Calu3 (cell line): ENCODE data around the gene GPATCH4. TPM values are rescaled to one million over a fixed set of nuclear protein-coding genes. Genes with fewer than 3 reads are reported as not detected.

ENCODE experiments used
- Bru-seq: library from RNA; stranded (reverse); fragments of 400-500 nt; gene quantifications from one replicate; lab custom pipeline; 2021; lab: Mats Ljungman, UMichigan
- BruChase-seq, 2 experiments: library from RNA; stranded (reverse); fragments of 400-500 nt; gene quantifications; one replicate each; lab custom pipeline; 2021; lab: Mats Ljungman, UMichigan
- BruUV-seq: library from RNA; stranded (reverse); fragments of 400-500 nt; replicated peaks from 2 replicates; lab custom pipeline; 2021; lab: Mats Ljungman, UMichigan
- CTCF ChIA-PET: fragments of 300-600 bp; sonication (Branson Sonifier 250); formaldehyde crosslinking; loops from one replicate; lab custom pipeline; 2022; ENCODE audit warnings: antibody characterized with exemption; lab: Charles Lee
- DNase-seq: peaks from one replicate; pipeline ENCODE4 v3.0.0; 2022
- H3K27ac Mint-ChIP-seq: one replicate; pipeline ENCODE4 v1.8.0; 2022; ENCODE audit warnings: mixed read lengths; ENCODE audit not compliant: unreplicated experiment
- H3K27me3 Mint-ChIP-seq: one replicate; pipeline ENCODE4 v1.8.0; 2022; ENCODE audit warnings: mixed read lengths; ENCODE audit not compliant: unreplicated experiment
- H3K36me3 Mint-ChIP-seq: one replicate; pipeline ENCODE4 v1.8.0; 2022; ENCODE audit warnings: mild to moderate bottlenecking, moderate library complexity, mixed read lengths; ENCODE audit not compliant: insufficient read depth, unreplicated experiment
- H3K4me1 Mint-ChIP-seq: one replicate; pipeline ENCODE4 v1.8.0; 2022; ENCODE audit warnings: mild to moderate bottlenecking, low read depth, mixed read lengths; ENCODE audit not compliant: unreplicated experiment
- H3K4me3 Mint-ChIP-seq: one replicate; pipeline ENCODE4 v1.8.0; 2022; ENCODE audit warnings: mild to moderate bottlenecking, low read depth, moderate library complexity, mixed read lengths; ENCODE audit not compliant: unreplicated experiment
- H3K9me3 Mint-ChIP-seq: one replicate; pipeline ENCODE4 v1.8.0; 2022; ENCODE audit warnings: low read depth, mixed read lengths; ENCODE audit not compliant: unreplicated experiment
- CTCF ChIP-seq: fragments of 200-600 bp; IDR thresholded peaks from one replicate; pipeline ENCODE4 v1.8.0; 2022; ENCODE audit warnings: antibody characterized with exemption; ENCODE audit not compliant: unreplicated experiment
- intact Hi-C: fragments of 100-400 bp; cut with micrococcal nuclease; formaldehyde crosslinking; loops from one replicate; pipeline ENCODE4 v1.10.0; 2022; ENCODE audit not compliant: unreplicated experiment
- long read RNA-seq: library from polyadenylated mRNA; stranded (forward); transcript quantifications from one replicate; pipeline ENCODE4 v2.0.0, GENCODE V29; 2022
- total RNA-seq: library from RNA; stranded (reverse); gene quantifications from 2 replicates; pipeline ENCODE4 v1.2.3, GENCODE V29; 2022

Gene GPATCH4
- 52.4 and 57.0 TPM in 2 replicates for total RNA-seq
- percentile 91 among the genes with signal in this experiment for Bru-seq, nascent RNA
- BruChase-seq, experiment 1, labeled RNA remaining after a 6-hour chase: percentile 96 among the genes with signal in this experiment
- percentile 92 among the genes with signal in this experiment for BruChase-seq, experiment 2, labeled RNA remaining after a 2-hour chase
- long read RNA-seq, transcript GPATCH4-201 (8 exons, 1,972 nt): major isoform, 66 of 79 reads
- long read RNA-seq, partial matches to known transcripts: 1 of 79 reads
- long read RNA-seq, other reads (novel, unspliced or antisense): 10 of 79 reads

DNA sequence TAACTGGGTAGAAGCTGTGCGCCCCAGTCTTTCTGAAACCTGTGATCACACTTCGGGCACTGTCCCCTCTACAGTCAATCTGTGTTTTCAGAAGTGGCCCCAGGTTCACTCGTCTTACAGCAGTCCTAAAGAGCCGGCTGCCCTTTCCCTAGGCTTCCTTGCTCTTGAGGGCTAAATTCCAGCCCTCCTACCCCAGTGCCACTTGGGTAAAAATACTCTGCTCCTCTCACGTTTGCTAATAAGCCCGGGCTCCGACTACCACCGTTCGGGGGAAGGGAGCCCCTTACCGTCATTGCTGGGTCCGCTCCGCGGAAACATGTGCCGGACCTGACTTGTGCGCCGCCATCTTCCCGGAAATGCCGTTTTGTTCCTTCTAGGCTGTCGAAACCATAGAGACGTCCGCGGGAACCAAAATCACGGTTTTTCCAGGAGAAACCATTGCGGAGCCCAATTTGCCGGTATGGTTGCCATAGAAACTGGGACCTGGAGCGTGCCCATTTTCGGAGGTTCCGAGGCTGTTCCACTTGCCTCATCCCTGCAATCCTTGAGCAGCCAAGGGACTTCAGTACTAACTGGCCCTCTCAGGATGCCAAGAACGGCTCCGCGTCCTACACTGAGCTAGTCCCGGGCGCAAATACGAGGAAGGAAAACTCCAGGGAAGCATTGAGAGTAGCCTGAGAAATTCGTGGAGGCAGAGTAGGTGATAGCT lies at the start of gene GPATCH4:
Gene GPATCH4, minus strand, starts transcription at position 358 of the 709 bp plus-strand sequence.
- Mint-ChIP-seq H3K4me3 (peak within 1 kb of the TSS; percentile 80), H3K4me1 (peaks cover 8% of the 10 kb centered on the region), H3K27ac (peak within 1 kb of the TSS; percentile 84), H3K27me3 (no peaks in the 10 kb centered on the region), H3K36me3 (peaks cover 35% of the 10 kb centered on the region), H3K9me3 (no peaks in the 10 kb centered on the region)
- CTCF ChIA-PET: interaction anchor here (0.6 to 1.5 kb wide), 4 partner anchors 10 to 20 kb away, joined by 3 to 10 read pairs (median 3); partner anchors contain the start of gene NAXE
- no peak for TF ChIP-seq CTCF
- DNase-seq: peak; percentile 75
- intact Hi-C loops: loop anchor here (2.0 kb wide), 1 partner anchor 144 kb away; no protein-coding TSS in a partner anchor
- BruUV-seq: no TSS peak

DNA sequence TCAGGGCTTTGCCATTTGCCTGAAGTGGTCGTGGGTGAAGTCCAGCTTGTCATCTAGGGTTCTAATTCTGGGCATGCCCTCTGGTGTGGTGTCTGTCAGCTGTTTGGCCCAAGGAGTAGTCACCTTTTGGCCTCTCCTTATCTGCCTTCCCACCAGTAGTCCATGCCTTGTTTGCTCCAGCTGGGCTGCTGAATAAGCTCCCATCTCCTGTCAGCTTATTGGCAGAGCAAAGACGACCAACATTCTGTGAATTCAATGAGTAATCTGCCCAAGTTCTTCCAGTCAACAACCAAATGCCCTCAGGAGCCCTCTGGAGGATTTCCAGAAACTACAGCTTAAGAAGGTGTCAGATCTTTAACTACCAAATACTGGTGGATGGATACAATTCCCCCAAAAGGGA lies 47.7 kb upstream of the GPATCH4 start:
- Mint-ChIP-seq H3K27me3 (no peaks in the 10 kb centered on the region), H3K36me3 (peaks cover 53% of the 10 kb centered on the region), H3K27ac (no peak overlapping the region), H3K4me1 (no peaks in the 10 kb centered on the region), H3K4me3 (no peak overlapping the region), H3K9me3 (no peaks in the 10 kb centered on the region)
- TF ChIP-seq CTCF: no peak
- intact Hi-C loops: no loop called here
- no peak for DNase-seq
- CTCF ChIA-PET: interaction anchor here (1.1 to 1.4 kb wide), 3 partner anchors 12 to 29 kb away, joined by 3 to 6 read pairs (median 4); partner anchors contain the start of gene HAPLN2
- BruUV-seq: no TSS peak

DNA sequence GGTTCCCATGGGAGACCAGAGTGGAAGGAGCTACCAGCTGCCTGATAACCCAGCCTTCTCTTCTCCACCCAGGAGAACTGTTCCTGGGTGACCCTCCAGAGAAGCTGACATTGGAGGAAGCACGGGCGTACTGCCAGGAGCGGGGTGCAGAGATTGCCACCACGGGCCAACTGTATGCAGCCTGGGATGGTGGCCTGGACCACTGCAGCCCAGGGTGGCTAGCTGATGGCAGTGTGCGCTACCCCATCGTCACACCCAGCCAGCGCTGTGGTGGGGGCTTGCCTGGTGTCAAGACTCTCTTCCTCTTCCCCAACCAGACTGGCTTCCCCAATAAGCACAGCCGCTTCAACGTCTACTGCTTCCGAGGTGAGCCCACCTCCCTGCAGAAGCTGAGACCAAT lies 47.2 kb upstream of the GPATCH4 start:
- CTCF ChIA-PET: interaction anchor here (1.1 to 1.4 kb wide), 2 partner anchors 13 to 21 kb away, joined by 3 to 6 read pairs; no protein-coding TSS in a partner anchor
- H3K4me3 Mint-ChIP-seq: no peak overlapping the region
- BruUV-seq: no TSS peak
- intact Hi-C loops: no loop called here
- no peaks in the 10 kb centered on the region for H3K9me3 Mint-ChIP-seq
- no peak for DNase-seq
- H3K4me1 Mint-ChIP-seq: no peaks in the 10 kb centered on the region
- peaks cover 53% of the 10 kb centered on the region for H3K36me3 Mint-ChIP-seq
- H3K27me3 Mint-ChIP-seq: no peaks in the 10 kb centered on the region
- no peak for TF ChIP-seq CTCF
- H3K27ac Mint-ChIP-seq: no peak overlapping the region

DNA sequence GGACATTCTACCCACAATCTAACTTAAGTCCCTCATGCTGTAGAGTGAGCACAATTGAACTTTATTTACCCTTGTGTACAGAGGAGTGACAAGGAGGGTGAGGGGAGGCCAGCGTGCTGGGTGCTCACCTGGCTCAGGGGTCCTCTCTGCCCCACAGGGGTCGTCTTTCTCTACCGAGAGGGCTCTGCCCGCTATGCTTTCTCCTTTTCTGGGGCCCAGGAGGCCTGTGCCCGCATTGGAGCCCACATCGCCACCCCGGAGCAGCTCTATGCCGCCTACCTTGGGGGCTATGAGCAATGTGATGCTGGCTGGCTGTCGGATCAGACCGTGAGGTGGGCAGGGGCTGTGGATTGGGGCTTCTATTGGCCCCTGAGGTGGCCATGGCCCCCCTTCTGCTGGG lies 46.1 kb upstream of the GPATCH4 start:
- TF ChIP-seq CTCF: no peak
- BruUV-seq: no TSS peak
- Mint-ChIP-seq H3K9me3 (no peaks in the 10 kb centered on the region), H3K27me3 (no peaks in the 10 kb centered on the region), H3K27ac (no peak overlapping the region), H3K4me1 (no peaks in the 10 kb centered on the region), H3K36me3 (peaks cover 58% of the 10 kb centered on the region), H3K4me3 (no peak overlapping the region)
- CTCF ChIA-PET: no interaction called here
- no peak for DNase-seq
- intact Hi-C loops: no loop called here
